NOMO-1 treated with dmso at 0.1 percent for 144 hours (cell line): ENCODE results near the gene SMKR1.
"Not testable (repeated sequence)": the region's sequence is repeated elsewhere in the genome, so short reads cannot be mapped to it uniquely, and the experiment has no call there.

Experiments used
- DNase-seq: peaks from one replicate; lab custom pipeline; 2025; ENCODE audit not compliant: unreplicated experiment; lab: John Stamatoyannopoulos, UW

The SMKR1 gene

DNA sequence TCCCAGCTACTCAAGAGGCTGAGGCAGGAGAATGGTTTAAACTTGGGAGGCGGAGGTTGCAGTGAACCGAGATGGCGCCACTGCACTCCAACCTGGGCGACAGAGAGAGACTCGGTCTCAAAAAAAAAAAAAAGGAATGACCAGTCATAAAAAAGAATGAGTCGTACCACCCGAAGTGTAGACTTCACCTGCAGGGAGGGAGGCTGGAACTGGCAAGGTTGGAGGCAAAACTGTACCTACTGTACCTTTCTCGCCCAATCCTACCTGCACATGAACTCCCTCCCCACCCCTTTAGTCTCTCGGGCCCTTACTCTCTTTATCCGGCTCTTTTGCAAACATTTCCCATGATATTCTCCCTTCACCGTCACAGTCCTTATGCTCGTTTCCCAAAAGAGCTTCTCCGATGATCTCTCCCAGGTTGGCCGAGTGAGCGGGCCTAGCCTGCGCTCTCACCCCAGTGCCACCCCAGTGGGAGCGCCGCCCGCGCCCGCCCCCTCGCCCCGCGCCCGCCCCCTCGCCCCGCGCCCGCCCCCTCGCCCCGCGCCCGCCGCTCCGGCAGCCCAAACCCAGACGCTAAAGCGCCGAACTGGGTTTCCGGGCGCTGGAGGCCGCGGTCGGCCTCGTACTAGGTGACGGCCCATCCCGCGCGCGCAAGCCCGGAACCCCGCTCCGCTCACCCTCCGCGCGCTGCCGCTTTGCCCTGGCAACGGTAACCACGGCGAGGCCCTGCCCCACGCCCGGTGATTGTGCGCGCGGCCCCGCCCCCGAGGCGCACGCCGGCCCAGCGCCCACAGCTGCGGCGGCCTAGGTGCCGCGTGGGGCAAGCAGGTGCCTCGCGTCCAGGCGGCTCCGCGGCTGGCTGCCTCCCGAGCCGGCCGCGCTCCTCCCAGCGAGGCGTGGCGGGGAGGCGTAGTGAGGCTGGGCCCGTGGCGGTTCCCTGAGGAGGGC, at the start of gene SMKR1:
SMKR1 (plus strand) TSS at position 772 of the 948 bp plus-strand sequence. CDS start 294 bp downstream, outside the sequence.
- no peak for DNase-seq

DNA sequence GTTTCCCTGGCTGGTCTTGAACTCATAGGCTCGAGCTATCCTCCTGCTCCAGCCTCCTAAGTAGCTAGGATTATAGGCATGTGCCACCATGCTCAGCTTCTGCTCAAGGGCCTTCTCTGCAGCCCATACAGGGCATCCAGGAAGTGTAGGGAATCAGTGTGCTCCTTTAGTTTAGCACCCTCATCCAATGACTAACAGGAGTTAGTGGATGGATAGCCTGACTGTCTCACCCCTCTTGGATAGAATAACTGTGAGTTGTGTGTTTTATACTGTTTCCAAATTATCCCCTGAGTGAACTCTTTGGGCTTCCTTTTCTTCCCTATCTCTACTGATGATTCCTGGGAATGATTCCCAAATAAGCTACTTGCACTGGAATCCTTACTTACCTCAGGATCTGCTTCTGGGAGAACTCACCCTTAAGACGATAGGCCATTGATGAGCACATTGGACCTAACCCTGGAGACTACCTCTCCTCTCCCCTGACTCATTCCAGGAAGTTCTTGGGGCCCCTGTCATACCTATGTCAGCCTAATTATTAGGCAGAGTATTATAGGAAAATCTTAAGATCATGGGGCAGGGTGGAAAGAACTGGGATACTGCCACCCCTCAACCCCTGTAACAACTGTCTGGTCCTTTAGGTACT, 49.6 kb upstream of the SMKR1 start:
- no peak for DNase-seq

DNA sequence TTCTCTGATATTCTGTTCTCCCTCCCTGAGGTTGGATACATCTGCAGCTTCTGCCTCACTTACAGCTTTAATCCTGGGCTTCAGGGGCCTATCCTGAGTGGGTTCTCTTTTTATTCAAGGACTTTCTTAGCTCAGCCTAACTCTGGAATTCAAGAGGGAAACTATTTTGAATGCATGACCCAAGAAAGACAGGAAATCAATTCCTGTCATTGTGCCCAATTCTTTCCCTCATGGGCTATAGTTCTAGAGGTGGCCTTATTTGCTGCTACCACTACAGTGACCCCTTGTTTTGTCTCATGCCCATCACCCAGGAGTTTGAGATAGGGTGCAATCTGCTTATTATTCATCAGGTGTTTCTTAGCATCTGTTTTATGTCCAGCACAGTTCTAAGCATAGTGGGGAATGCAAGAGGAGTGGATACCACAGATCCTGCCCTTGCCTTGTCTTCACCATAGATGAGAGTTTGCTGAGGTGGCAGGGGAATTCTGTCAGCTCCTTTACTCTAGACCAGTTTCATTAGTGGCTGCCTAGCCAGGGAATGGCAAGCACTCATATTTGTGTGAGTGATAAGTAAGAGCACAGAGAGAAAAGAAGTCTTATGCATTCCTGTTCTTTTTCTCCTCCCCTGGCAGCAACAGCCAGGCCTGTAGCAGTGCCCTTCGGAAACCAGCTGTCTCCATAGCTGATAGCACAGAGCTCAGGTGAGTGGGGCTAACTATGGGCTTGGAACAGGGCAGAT, 48.7 kb upstream of the SMKR1 start:
- DNase-seq: no peak

DNA sequence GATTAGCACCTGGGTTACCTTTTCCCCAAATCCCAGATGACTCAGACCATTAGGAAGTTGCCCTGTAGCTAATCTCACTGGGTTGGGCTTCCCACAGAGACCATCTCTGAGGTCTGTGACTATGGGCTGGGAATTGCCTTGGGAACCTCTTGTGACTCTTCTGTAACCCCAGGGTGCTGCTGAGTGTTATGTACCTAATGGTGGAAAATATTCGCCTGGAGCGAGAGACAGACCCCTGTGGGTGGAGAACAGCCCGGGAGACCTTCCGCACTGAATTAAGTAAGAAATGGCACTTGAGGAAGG, 48.1 kb upstream of the SMKR1 start:
- no peak for DNase-seq

DNA sequence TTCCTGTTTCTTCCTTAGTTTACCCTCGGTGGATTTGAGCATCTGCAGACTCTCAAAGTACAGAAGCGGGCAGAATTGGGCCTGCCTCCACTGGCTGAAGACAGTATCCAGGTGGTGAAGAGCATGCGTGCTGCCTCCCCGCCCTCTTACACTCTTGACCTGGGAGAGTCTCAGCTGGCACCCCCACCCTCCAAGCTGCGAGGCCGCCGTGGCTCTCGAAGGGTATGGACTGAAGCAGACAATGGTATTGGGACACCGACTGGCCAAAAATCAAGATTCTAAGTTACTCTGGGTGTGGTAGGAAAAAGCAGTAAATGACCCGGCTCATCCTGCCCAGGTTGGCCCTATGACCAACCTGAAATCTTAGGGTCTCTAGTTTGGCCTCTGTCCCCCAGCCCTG, 45.9 kb upstream of the SMKR1 start:
- no peak for DNase-seq

DNA sequence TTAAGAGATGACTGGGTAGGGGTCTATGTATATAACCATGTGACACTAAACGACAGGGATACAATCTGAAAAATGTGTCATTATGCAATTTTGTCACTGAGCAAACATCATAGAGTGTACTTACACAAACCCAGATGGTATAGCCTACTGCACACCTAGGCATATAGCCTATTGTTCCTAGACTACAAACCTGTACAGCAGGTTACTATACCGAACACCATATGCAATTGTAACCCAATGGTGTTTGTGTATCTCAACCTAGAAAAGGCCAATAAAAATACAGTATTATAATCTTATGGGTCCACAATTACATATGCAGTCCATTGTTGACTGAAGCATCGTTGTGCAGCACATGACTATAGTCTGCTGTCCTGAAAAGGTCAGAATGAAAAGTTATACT, 45.2 kb upstream of the SMKR1 start:
- no peak for DNase-seq

DNA sequence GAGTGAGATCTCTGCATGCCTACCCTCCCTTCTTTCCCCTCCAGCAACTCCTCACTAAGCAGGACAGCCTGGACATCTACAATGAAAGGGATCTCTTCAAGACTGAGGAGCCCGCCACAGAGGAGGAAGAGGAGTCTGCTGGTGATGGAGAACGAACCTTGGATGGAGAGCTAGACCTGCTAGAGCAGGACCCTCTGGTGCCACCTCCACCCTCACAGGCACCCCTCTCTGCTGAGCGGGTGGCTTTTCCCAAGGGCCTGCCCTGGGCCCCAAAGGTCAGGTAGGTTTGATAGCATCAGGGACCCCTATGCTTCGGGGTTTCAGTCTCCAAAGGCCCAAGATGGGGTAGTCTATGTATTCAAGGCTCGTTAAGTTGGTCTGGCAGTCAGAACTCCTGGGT, 44.2 kb upstream of the SMKR1 start:
- no peak for DNase-seq

DNA sequence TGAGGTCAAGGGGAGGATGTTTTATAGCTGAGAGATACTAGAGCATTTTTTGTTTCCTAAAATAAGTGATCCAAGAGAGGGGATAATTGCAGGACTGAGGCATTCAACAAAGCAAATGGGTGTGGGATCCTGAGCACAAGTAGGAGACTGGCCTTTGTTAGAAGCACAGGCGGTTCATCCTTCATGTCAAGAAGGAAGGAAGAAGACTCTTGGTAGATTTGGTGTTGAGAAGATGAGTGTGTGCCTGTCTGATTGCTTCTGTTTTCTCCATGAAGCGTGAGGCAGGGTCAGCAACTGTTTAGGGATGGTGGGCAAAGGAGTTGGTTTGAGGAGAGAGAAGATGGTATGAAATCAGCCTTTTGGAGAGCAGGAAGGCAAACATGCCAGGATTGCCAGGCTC, 40.5 kb upstream of the SMKR1 start:
- no peak for DNase-seq

DNA sequence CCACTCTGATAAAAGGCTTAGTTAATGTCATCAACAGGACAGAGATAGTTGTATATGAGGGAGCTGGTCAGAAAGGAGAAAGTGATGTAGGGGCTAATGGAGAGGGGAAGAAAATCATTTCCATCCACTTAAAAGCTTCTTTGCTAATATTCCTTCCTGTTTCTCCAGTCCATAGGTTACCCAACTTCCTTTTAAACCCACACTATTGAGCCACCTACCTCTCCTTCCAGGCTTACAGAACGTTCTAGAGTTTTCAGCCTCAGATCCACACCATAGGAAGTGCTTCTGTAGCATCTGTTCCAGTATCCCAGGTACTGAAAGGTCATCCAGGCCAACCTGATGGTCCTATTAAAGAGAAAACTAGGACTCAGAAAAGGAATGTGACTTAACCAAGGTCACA, 39.9 kb upstream of the SMKR1 start:
- no peak for DNase-seq

DNA sequence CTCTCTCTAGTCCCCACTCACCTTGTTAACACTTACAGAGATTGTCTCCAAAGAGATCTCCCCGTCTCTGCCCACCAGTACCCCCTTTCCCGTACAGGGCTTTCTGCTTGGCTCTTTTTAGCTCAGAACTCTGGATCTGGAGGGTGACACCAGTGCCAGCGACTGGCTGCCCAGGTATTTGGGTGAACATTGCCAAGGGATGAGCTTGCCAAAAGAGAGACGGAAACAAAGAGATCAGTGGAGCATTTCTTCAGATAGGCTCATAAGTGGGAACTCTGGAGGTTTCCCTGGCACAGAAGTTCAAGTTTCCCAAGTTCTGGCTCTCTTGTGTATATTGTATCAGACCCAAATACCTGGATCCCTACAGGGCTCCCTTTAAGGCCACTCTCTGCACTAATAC, 38.1 kb upstream of the SMKR1 start:
- no peak for DNase-seq

DNA sequence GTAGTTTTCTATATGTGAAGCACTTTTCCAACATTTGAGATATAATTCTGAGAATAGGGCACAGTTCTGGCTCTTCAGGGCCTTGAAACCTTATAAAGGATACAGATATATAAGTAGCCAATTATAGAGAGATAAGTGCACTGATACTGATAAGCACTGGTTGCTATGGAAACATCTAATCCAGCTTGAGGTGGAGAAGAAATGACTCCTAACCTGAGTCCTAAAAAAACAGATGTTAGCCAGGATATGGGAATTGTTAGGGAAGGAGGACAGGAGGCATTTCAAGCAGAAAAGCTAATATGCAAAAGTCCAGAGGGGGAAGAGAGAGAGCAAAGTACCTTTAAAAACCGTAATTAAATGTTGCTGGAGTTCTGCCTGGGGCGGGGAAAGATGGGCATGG, 37.3 kb upstream of the SMKR1 start:
- DNase-seq: no peak

DNA sequence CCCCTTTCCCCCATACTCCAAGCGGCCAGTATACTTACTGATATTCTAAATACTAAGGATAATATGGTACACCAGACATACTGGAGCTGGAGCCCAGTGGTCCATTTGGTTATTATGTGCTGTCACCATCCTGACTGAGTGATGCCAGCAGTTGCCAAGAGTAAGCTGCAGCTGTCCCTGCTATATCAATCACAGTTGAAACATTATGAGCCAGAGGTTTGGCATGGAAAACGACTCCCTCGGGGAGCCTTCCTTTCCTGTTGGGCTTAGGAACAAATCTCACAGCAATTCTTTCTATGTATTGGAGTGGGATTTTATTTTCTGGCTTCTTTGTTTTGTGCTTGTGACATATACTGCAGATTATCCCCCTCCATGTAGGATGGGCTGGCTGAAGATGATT, 35.5 kb upstream of the SMKR1 start:
- DNase-seq: no peak

DNA sequence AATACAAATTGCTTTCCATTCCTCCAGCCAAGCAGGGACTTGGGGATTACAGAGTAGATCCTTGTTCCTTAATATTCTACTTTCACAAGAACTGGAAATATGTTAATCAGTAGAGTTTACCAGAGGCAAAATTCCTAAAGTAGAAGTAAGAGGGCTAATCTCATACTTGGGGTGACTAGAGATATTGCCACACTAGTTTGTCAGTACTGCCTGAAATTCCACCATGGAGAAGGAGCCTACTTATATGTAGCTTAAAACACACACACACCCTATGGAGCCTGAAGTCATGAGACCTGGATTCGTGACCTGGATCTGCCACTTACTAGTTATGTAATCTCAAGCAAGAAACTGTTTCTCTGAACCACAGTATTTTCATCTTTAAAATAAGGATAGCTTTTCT, 34.2 kb upstream of the SMKR1 start:
- DNase-seq: no peak

DNA sequence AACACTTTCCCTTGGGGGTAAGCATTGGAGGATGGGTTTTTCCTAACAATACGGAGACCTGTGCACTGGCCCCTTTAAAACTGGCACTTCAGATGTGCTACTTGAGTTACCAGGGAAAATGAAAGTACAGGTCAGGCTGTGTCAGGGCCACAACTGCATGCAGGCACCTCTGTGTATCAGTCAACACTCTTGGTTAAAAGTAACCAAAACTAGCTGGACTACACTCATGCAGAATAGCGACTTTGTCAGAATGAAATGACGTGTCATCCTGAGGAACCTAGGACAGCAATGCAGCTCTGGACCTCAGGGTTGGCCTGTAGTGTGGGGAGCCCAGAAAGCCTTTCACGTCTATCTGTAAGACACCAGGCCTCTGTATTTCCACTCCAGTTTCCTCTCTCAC, 33.8 kb upstream of the SMKR1 start:
- DNase-seq: no peak

DNA sequence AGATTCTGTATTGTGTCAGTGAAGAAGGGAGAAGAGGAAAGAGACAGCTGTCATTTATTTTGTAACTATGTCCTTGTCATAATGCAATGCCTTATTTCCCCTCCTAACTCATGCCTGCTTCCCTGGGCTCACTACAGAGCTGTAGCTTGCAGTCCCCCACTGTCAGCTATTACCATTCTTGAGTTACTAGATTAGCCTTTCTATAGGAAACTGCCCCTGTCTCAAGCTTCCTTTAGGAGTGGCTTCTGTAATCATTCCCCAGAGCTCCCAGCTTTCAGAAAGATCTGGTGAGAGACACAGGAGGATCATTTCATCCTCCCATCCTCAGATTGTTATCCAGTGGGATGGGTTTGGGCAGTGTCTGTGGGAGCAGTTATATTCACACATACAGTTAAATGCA, 32.4 kb upstream of the SMKR1 start:
- no peak for DNase-seq

DNA sequence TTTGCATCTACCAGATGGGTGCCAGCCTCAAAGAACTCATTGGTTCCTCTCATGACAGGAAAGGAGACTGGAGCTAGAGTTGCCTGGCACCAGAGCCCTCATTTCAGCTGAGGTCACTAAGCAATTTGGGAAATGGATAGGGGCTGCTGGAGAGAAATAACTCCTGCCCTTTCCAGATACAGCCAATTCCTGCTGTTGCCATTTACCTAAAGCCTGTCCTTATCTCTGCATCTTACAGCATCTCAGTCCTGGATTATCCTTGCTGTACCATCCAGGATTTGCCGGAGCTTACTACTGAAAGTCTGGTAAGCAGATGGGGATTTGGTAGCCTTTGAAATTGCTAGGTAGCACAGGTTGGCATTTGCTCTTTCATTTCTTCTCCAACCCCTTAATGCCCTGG, 31.9 kb upstream of the SMKR1 start:
- no peak for DNase-seq

DNA sequence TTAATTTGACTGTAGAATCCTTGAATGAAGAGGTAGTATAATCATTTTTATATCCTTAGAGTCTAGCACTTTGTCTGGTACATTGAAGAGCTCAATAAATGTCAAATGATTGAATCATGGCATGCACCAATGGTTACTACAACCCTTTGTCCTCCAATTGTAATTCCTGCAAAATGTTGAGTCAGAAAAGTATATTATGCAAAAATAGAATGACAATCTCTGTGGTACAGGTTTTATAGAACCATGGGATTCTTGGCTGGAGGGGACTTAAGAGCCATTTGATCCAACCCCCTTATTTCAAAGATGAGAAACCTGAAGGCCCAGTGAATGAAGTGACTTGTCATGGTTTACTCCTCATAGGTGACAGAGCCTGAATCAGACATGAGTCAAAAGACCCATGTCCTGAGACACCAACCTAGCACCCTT, 30.9 kb upstream of the SMKR1 start:
- DNase-seq: no peak

DNA sequence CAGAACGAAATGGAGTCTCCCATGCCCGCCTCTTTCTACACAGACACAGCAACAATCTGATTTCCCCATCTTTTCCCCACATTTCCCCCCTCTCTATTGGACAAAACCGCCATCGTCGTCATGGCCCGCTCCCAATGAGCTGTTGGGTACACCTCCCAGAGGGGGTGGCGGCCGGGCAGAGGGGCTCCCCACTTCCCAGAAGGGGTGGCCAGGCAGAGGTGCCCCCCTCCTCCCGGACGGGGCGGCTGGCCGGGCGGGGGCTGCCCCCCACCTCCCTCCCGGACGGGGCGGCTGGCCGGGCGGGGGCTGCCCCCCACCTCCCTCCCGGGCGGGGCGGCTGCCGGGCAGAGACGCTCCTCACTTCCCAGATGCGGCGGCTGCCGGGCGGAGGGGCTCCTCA, 26.4 kb upstream of the SMKR1 start:
- not testable (repeated sequence) for DNase-seq

DNA sequence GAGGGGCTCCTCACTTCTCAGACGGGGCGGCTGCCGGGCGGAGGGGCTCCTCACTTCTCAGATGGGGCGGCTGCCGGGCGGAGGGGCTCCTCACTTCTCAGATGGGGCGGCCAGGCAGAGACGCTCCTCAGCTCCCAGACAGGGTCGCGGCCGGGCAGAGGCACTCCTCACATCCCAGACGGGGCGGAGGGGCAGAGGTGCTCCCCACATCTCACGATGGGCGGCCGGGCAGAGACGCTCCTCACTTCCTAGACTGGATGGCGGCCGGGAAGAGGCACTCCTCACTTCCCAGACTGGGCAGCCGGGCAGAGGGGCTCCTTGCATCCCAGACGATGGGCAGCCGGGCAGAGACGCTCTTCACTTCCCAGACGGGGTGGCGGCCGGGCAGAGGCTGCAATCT, 25.9 kb upstream of the SMKR1 start:
- not testable (repeated sequence) for DNase-seq

DNA sequence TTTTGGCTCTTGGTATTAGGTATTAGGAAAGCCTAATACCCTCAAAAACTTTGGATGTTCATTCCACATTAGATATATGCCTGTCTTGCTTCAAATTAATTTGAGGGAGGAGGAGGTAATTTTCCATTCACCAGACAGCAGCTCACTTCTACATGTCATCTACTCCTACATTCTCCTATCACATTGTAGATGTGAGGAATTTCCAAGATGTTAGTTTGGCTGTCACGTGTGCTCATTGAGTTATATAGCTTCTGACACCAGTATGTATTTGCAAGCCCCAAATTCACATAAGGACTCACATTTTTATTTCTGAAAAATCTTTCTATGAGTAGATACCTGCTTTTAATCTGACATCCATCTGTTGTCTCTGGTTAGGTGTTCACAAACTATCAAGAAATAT, 22.5 kb upstream of the SMKR1 start:
- DNase-seq: no peak

DNA sequence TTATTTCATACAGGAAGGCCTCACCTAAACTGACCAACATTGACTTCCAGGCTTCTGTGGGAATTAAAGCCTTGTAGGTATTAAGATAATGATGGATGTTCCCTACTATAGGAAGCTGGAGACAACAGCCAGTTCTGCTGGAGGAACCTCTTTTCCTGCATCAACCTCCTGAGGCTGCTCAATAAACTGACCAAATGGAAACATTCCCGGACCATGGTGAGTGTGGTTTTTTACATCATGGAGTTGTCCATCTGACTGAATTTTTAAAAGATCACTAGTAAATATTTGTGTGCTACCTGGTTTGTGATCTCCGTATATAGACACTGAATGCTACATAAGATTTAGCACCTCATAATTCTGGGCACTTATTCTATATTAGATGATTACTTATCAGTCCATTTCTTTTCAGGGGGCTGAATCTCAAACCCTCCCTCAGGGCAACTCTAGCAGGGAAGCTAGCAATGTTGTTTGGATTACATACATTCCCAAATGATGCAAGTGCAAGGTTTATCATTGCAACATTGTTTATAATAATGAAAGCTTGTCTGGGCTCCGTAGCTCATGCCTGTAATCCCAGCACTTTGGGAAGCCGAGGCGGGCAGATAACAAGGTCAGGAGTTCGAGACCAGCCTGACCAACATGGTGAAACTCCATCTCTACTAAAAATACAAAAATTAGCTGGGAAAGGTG, 21.5 kb upstream of the SMKR1 start:
- no peak for DNase-seq
